Measurements from ENCODE around the gene MIGA2.
"Not testable (repeated sequence)": the region's sequence is repeated elsewhere in the genome, so short reads cannot be mapped to it uniquely, and the experiment has no call there.

The MIGA2 gene

DNA sequence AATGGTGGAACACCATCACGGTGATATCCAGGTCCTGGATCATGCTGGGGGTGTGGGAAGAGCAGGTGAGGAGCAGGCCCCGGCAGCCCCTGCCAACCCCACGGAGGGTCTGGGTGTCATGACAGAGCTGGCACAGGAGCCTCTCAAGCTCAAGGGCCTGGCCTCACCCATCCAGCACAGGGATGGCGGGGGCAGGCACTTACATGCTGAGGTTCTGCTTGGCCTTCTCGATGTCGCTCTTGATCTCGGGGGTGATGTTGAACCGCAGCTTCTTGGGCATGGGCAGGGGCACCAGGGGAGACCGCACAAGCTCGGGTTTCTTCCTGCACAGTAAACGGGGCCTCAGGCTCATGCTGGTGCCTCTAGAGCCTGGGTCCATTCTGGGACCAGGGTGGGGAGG lies 61.9 kb downstream of the MIGA2 start:
- no peak for DNase-seq

DNA sequence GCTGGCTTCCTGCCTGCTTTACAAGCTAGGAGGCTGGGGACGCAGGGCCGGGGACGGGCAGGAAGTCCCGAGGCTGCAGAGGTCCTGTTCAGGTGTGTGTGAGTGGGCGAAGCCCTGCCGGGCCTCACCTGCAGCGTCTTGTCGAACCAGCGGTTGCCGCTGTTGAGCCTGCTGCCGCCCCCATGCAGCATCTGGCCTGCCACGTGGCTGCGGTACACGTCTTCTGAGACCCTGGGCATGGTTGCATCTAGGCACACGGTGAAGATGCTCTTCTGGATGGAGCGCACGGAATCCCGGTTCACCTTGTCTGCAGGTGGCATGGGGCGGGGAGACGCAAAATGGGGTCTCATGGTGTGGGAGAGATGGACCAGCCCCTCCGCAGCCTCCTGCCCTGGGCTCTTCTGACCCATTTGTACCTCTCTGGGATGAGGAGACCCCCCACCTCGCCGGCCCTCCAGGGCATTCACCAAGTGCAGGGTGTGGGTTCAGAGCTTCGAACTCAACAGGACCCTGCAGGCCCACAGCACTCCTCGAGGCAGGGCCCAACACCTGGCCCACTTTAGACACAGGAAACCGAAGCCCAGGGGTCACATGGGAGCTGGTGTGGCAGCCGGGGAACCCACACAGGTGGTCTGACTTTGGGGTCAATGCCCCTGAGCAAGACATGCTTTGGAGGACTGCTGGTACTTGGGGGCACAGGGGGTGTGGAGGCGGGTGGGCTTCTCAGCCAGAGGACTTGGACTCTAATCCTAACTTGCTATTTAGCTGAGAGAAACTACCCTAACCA lies 64.2 kb downstream of the MIGA2 start:
- no peak for DNase-seq

DNA sequence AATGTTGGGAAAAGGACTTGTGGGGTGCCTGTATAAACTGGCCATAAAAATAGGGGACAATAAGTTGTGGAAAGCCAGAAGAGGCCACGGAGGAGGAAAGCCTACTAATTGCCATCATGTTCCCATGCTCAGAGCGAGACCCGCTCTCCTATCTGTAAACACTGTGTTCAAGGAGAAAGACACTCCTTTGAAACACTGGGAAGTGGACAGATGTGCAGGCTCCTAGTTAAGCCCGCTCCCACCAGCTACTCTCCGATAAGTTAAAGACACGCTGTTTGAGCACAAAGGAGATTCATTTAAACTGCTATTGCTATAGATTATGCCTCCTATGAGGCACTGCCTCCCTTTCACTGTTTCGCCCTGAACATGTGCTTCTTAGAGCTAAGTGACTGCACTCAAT lies 64.9 kb downstream of the MIGA2 start:
- no peak for DNase-seq

DNA sequence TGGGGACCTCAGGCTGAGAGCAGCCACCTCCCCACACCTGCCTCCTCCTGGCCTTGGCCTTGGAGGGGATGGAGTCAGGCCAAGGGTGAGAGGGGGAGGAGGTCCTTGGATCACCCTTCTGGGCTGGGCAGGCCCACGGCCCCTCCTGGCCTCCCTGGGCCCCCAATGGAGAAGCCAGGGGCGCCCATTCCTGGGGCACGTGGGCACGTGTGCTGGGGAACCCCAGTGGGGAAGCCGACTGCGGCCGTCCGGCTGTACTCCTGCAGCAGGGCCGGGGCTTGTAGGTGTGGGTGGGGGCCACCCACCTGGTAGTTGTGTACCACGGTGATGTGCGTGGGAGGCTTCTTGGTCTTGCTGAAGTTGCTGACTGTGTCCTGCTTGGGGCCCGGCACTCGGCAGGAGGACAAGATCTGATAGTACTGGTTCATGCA lies 65.7 kb downstream of the MIGA2 start:
- DNase-seq = no peak

DNA sequence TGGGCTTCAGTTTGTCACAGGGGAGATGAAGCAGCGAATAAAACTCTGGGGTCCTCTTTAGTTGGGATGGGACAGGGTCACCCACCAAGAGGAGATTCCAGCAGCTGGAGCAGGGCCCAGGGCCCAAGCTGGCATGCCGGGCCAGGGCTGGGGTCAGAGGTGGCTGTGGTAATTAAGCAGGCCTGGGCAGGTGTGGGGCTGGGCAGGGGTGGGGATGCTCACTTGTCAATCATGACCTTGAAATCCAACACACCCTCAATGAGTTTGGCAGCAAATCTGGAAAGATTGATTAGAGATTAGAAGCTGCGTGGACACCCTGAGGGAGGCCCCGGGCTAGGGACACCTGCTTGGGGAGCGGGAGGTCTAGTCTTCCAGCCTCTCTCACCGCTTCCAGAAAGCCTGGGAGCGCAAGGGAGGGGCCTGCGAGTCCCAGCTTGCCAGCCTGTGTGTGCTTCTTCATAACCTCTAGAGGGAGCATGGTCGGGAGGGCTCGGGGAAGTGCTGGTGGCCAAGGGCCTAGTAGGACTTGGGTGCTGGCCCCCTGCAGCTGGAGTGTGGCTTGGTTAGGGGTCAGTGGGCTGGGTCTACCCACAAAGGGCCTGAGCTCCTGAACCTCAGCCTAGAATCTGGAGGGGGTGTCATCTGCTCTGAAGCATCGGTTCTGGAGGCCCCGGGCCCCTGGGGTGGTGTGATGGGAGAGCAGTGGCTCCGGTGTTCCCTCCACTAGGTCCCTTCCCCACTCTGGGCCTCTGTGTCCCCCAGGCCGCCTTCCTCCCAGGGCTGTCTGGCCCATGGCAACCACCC lies 66.6 kb downstream of the MIGA2 start:
- peak in 23 of 56 donors; percentile 4 to 49 (median 21) for DNase-seq

DNA sequence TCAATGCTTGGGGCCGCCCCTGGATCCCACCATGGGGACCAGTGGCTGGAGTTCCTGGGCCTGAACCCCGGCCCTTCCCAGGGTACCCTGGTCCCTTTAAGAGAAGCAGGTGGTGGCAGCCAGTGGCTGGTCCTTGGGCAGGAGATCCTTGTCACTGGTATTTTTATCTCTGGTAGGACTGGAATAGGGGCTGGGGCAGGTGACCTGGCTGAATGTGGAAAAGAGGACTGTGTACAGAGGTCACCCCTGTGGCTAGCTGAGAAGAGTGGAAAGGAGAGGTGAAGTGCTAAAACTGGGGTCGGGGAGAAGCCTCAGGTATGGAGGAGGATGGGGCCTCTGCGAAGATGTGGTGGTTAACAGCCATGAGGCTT lies 67.2 kb downstream of the MIGA2 start:
- no peak for DNase-seq

DNA sequence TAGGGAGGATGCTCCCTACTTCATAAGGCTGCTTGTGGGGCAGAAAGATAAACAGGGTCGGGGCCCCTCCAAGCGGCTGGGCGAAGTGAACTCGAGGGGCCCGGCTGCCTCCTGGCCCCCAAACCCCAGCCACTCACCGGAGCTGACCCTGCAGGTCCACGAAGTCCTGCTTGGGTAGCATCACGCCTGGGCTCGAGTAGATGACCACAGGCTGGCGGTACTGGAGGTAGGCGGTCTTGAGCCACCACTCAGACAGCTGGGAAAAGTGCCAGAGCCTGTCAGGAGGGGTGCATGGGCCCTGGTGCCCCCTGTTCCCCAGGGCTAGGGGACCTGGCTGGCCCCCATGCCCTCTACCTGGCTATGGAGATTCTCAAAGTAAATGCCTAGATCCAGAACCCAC lies 67.6 kb downstream of the MIGA2 start:
- no peak for DNase-seq

DNA sequence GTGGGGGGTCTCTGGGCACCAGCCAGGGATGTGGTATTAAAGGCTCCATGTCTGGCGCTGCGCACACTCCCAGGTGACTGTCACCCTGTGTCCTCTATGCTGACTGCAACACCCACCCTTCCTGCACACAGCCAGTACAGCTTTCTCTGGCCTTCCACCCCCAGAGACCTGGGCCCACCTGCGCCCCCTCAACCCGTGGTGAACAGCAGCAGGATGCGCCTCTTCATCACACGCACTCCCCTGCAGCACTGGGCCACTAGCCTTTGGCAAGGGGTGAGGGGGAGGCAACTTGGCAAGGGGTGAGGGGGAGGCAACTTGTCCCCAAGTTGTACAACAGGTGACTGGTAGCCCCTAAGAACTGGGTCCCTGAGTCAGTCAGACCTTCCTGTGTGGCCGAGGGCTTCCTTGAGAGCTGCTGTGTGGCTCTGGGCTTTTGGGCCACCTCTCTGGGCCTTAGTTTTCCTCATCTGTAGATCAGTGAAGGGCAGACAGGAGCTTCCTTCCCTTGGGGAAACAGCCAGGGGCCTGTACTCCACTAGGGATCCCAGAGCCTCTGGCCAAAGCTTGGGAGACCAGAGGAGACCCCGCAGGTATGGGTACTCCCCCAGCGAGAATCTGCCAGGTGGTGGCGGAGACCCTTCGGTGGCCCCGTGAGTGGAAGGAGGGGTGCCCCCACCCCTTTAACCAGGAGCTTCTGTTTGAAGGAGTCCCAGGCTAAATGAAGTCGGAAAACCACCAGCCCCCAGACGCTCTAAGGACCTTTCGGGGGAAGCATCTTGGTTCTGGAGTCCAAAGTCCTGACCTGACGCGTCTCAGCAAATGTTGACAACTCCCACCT lies 69.7 kb downstream of the MIGA2 start:
- DNase-seq = no peak

DNA sequence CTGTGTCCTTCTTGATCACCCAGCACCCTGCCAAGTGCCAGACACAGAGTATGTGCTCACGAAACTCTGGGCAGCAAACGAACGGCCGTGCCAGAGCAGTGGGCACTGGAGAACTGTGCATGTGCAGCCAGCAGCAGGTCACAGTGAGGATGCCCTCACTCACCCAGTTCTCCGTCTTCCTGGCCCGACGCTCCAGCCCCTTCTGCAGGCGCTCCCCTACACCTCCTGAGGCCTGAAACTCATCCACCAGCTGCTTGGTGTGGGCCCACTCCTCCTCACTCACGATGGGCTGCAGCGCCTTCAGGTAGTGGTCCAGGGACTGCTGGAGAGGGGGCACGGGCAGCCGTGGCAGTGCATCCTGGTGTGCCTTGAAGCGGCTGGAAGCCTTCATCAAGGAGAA lies 71.2 kb downstream of the MIGA2 start:
- DNase-seq = no peak

DNA sequence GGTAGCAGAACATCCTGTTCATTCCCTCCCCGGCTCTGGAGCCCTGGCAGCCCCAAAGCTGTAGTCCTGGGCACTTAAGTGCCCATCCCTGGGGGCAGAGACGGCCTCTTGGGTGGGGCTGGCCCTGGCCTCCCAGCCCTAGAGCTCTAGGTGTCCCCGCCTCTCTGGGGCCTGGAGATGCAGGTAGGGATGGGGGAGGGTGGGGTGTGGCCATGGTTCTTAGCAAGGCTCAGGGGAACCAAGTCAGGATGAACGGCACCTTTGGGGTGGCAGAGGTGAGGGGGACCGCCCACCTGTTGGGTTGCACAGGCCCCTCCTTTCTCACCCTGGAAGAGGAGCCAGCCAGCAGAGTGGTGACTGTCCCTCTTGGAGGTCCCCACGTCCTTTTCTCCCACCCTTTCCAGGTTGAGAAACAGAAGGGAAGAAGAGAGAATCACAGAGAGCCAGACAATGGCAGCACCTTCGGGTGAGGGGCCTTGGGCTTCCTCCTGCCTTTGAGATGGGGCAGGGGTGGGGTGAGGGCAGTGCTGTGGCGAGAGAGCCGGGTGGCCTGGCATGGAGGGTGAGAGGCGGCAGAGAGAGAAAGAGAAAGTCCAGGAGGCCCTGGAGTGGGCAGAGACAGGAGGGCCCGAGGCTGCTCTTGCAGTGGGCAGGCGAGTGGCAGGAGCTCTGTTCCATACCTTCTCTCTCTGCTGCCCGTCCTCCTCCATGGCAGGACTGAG lies 71.8 kb downstream of the MIGA2 start:
- no peak for DNase-seq

DNA sequence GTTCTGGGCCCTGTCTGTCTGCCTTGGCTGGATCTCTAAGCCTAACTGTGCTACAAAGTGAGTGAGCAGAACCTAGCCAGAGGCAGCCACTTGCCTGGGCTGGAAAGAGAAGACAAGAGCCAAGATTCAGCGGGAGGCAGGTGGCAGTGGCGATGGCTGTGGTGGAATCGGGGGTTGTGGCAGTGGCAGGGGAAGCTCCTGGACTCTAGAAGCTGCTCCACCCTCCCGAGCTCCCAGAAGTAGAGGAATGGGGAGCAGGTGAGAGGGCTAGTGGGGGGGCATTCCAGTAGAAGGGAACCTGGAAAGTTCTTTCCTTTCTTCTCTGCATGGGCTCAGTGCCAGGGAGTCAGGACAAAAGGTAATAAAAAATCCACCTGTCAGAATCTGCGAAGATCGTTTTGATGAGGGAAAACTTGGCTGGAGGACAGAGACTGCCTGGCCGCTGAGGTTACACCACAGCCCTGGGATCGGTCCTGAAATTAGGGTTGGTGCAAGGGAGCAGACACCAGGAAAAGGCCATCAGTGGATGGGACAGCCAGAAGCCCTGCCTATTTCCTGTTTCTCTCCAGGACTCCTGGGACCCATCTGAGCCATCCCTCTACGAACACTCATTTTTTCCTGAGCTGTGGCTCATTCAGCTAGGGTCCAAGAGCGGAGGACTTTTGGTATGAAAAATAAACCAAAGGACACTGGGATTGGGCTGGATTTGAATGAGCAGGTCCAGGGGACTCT lies 72.5 kb downstream of the MIGA2 start:
- no peak for DNase-seq

DNA sequence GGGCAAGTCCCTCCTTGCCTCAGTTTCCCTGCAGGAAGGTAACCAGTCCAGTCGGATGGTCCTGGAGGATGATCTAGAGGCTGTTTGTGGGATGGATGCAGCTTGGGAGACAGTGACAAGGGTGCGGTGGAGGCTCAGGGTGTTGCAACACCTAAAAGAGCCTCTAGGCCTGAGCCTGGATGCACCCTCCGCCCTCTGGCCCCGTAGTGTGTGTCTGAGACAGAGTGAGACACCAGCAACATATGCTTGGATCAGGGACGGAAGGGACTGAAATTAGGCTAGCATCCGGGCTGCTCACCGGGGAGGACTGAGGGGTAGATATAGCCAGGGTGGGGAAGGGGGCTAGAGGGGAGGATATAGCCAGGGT lies 73.1 kb downstream of the MIGA2 start:
- DNase-seq = no peak

DNA sequence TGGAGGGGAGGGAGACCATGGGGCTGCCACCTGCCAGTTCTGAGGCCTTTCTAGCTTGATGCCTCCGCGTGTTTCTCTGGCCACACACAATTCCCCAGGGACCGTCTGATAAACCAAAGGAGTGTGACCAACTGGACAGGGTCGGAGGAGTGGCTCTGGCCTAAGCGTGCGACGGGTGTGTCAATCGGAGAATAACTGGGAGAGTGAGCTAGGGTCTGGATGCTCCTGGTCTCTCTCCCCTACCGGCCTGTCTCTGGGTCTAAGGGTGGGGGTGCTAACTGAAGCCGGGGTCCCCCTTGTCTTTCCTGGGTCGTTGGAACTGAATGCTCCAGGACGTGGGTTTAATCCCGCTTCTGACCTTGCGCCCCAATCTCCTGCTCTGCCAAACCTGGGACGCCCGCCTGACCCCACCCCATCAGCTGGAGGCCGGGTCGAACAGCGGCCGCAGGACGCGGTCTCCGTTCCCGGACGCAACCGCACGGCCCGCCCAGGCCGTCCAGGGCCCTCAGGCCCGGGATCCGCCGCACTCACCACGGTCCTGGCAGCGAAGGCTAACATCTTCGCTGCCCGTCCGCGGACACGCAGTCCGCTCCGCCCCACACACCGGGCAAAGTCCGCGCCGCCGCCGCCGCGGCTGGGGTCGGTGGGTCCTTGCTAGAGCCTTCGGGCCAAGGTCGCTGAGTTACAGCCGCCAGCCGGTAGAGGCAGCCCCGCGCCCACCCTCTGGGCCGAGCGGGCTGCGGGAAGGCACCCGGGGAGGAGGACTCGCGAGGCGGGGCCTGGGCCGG lies 73.7 kb downstream of the MIGA2 start:
- peak in 3 of 56 donors; percentile 34 to 47 (median 46) for DNase-seq

DNA sequence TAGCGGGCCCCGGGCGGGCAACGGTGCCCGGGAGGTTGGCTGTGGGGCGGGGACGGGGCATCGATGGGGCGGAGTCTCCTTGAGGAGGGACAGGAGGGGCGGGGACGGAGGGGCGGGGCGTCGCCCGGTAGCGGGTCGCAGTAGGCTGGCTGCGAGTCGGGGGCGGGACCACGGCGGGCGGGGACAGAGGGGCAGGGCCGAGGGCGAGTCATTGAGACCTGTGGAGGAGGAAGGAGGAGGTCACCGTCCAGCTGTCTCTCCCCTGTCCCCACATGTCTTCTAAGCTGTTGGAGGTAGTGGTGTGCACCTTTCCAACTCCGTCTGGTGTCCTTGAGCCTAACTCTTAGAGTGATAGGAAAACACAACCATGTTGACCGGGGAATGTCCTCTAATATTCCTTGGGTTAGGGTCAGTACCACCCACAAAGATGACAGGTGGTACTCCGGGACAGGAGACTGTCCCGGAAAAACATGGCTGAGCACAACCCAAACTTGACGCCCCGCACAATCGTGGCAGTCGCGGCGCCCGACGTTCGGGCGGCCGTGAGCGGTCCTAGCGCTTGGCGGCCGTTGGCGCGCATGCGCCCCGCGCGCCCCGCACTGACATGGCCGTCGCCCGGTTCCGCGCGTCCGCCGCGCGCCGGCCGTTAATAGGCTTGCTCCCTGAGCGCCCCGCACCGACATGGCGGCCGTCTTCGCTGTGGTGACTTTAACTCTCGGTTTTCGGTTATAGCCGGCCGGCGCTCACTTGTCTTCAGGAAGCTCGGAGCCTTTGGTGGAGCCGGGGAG lies 74.5 kb downstream of the MIGA2 start, which contains the start of the genes CRAT and PTPA:
Gene CRAT, minus strand, starts transcription at position 54 of the 788 bp plus-strand sequence. CDS start 284 bp downstream, outside the sequence.
Gene PTPA, plus strand, starts transcription at position 676 of the 788 bp plus-strand sequence. CDS start 186 bp downstream, outside the sequence.
- peak; percentile 55 to 99 (median 94) for DNase-seq

DNA sequence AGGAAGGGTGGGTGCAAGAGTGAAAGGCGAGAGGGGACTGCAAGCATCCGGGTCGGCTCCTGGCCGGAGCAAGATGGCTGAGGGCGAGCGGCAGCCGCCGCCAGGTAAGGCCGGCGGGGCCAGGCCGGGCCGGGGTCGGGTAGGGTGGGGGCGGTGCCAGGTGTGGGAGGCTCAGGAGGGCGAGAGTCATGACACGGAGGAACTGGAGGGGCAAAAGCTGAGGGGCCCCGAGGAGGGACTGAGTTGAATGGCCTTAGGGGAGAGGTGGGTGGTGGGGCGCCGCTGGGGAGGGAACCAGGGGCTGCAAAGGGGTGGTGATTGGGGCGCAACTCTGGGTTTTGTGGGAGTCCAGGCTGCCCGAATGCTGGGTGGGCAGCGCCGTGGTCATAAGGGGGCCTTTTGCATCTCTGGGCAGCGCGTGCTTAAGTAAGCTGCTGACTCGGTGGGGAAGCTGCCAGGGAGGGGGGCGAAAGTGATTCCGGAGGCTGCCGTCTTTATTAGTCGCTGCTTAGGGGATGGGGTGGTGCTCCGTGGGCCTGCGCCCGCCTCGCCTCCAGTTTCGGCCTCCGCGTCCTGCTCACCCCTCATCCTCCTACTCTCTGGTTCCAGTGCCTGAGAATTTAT lies 75.2 kb downstream of the MIGA2 start:
- peak in 29 of 56 donors; percentile 18 to 74 (median 43) for DNase-seq

DNA sequence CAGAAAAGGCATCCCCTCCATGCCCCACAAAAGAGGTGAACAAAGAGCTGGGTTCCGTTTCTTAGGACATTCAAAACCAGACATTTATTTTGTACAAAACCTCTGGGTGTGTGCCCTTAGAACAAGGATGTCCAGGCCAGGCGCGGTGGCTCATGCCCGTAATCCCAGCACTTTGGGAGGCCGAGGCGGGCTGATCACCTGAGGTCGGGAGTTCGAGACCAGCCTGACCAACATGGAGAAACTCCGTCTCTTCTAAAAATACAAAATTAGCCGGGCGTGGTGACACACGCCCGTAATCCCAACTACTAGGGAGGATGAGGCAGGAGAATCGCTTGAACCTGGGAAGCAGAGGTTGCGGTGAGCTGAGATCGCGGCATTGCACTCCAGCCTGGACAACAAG lies 76.1 kb downstream of the MIGA2 start:
- not testable (repeated sequence) for DNase-seq

DNA sequence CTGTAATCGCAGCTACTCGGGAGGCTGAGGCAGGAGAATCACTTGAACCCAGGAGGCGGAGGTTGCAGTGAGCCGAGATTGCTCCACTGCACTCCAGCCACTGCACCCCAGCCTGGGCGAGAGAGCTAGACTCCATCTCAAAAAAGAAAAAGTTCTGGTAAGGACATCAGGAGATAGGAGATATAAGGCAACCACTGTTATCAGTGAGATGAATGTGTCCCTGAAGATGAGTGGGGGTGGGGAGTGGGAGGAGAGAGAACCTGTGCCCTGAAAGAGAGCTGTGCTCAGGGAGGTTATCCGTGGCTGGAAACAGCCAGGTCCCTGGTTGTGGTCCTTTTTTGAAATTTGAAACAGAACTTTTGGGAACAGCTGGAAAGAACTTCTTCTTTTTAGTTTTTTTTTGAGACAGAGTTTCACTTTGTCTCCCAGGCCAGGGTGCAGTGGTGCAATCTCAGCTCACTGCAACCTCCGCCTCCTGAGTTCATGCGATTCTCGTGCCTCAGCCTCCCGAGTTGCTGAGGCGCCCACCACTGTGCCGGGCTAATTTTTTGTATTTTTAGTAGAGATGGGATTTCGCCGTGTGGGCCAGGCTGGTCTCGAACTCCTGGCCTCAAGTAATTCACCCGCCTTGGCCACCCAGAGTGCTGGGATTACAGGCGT lies 77.3 kb downstream of the MIGA2 start:
- DNase-seq = no peak

Measured in amygdala (tissue), 56 donors.